Right hindlimb (tissue), 1 donor: ENCODE data around the gene CFAP77.

Experiments
- DNase-seq: peaks from one replicate; pipeline ENCODE4 v3.0.0-alpha.2; 2018

Gene CFAP77

GRCh38 chr9:132457504-132458236 lies 47.7 kb downstream of the CFAP77 start:
- DNase-seq, result no peak

DNA sequence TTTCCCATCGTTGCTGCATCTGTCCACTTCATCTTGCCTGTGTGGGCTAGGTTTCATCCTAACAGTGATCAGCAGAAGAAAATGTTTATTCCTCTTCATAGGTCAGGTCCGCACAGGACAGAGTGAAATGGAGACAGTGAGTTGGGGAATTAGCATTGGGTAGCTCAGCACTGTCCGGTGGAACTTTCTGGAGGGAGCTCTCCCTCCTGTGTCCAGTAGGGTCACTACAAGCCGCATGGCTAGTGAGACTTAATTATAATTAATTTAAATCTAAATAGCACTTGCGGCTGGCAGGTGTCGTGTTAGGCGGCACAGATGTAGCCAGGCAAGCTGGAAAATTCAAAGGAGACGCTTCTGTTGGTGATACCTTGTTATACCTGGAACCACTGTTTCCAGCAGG lies 48.4 kb downstream of the CFAP77 start:
- DNase-seq, result no peak

DNA sequence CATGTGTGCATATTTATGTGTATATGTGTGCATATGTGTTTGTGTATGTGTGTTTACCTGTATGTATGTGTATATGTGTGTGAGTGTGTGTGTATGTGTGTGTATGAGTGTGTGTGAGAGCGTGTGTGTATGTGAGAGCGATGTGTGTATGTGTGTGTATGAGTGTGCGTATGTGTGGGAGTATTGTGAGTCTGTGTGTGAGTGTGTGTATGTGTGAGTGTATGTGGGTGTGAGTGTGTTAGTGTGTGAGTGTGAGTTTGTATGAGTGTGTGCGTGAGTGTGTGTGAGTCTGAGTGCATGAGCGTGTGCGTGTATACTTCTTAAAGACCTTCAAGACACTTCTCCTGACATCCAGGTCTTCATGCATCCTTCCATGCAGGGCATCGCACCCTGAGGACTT lies 49.6 kb downstream of the CFAP77 start:
- no peak for DNase-seq

- no peak for DNase-seq
Measured at GRCh38 chr9:132460240-132460639, 50.2 kb downstream of the CFAP77 start.

DNA sequence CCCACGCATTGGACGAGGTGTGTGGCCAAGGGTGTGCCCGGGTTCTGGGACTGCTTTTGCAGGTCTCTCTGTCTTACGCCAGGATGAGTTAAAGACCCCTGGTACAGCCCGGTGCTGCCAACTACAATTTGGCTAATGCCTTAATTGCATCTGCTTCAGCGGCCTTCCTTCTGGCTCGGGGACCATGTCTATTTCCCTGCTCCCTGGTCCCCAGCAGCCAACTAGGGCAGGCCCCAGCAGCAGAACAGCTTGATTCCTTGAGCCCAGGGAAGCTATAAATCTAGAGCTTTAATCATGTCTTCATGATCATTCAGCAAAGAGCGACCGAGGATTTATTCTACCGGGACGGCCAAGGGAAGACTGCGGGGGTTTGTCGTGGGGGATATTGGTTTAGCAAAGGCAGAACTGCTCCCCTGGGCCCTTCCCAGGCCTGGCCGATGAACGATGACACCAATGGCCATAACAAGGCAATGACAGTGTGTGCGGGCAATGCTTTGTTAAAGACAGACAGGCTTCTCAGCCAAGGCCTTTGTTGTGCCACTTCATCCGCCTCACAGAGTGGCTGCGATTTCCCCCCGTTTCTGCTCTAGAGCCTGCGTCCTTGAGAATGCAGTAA lies 51.4 kb downstream of the CFAP77 start:
- no peak for DNase-seq

DNA sequence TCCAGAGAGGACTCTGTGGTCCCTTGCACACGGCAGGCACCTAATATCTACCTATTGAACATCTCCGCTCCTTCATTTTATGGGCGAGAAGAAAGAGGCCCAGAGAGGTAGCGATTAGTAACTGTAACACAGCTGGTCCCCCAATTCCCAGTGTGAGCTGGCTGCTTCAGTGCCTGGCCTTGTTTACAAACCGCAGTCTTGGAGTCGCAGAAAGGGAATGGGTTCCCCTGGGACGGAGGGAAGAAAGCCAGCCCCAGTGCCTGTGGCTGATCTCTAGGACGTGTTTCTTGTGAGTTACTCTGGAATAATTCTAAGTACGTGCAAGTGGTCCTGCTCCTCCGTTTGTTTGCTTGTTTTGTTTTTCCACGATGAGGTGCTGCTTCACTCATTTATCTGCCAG lies 52.0 kb downstream of the CFAP77 start:
- DNase-seq, result no peak

GRCh38 chr9:132464547-132464946 lies 54.5 kb downstream of the CFAP77 start:
- DNase-seq, result no peak

DNA sequence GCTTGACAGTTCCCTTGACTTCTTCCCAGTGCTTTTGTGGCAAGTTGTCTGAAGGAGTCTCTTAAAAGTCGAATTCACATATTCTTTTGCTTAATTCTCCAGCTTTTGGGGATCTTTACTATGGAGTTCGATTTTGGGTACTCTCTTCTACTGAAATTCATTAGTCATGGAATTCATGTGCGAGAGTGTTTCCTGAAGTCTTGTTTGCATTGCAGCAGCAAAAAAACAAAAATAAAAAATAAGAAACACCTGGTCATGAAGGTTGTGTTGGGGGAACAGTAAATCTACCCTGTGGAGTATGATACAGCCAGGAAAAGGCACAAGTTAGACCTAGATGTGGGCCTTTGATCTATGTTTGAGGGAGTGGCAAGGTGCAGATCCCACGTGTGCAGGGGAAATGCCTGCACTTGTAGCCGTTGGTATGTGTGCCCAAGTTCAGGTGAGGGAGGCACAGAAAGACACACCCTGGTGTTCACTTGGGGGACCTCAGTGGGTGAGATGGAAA lies 55.2 kb downstream of the CFAP77 start:
- no peak for DNase-seq

DNA sequence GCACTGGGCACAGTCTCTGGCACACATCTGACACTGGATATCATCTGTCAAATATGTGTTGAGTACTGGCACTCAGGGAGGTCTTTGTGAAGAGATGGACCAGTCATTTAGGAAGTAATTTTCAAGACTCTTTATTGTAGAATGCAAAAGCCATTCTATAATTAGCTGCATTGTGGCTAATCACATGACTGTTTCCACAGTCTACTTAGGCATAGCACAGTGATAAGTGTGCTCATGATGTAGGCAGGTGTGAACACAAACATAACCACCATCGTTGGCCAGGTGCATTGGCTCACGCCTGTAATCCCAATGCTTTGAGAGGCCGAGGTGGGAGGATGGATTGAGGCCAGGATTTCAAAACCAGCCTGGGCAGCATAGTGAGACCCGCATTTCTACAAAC lies 62.2 kb downstream of the CFAP77 start:
- no peak for DNase-seq

- no peak for DNase-seq
Measured at GRCh38 chr9:132472599-132472998, 62.6 kb downstream of the CFAP77 start.

- DNase-seq, result no peak
Measured at GRCh38 chr9:132474253-132474652, 64.2 kb downstream of the CFAP77 start.

GRCh38 chr9:132478353-132479050 lies 68.5 kb downstream of the CFAP77 start:
- DNase-seq, result no peak

DNA sequence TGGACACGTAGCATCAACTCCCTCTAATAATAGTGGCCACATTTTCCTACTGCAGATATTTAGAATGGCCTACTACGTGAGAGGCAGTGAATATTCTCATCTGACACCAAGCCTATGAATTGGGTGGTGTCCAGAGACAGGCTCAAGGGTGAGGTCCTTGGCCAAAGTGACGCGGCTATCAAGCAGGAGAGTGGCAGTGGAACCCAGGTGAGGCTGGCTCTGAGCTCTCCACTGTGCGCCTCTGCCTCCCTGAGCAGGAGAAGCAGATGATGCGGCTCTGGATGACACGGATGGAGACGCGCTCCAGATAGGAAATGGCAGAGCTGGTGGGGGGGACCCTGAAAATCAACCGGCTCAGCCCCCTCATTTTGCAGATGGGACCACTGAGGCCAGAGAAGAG lies 69.7 kb downstream of the CFAP77 start:
- DNase-seq, result no peak

GRCh38 chr9:132481053-132481849 lies 71.2 kb downstream of the CFAP77 start:
- no peak for DNase-seq

GRCh38 chr9:132482196-132482813 lies 72.3 kb downstream of the CFAP77 start:
- no peak for DNase-seq

- DNase-seq, result no peak
Measured at GRCh38 chr9:132485393-132485792, 75.4 kb downstream of the CFAP77 start.

GRCh38 chr9:132486706-132487350 lies 76.8 kb downstream of the CFAP77 start:
- DNase-seq, result no peak

DNA sequence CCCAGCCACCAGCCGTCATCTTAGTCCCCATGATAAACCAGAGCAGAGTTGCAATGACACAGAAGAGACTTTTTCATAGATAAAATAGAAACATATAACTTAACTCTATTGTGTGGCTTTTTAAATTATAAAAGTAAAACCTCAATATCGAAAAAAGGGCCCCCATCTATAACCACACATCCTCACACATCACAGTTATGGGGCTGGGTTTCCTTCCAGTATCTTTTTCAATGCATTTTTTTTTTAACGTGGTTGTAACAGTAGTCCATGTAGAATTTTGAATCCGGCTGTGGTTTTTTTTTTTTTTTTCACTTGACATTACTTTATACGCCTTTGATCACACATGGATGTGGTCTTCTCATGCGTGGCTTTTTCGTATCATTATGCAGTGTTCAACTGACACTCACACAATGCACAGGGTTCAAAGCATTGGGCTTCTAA lies 77.4 kb downstream of the CFAP77 start:
- no peak for DNase-seq

DNA sequence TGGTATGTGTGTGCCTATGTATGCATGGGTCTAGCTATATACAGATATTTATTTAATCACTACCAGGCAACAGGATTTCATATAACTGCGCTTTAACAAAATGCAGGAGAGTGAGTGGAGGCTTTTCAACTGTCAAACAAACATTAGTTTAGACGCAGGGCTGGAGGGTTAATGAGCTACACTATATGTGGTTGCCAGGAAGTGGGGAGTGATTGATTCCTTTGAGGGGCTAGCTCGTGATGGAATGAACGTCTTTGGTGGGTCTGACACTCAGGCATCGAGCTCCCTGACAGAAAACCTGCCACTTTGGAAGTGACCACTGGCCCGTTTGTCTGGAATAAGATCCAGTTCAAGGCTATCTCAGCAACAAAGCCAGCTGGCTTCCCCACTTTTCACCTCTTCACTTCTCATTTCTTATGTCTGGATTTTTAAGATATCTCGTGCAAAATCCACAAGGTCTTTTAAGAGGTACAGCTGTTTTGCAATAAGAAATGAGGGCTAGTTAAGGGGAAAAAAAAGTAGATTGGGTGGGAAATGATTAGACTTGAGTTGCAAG lies 78.0 kb downstream of the CFAP77 start:
- no peak for DNase-seq

DNA sequence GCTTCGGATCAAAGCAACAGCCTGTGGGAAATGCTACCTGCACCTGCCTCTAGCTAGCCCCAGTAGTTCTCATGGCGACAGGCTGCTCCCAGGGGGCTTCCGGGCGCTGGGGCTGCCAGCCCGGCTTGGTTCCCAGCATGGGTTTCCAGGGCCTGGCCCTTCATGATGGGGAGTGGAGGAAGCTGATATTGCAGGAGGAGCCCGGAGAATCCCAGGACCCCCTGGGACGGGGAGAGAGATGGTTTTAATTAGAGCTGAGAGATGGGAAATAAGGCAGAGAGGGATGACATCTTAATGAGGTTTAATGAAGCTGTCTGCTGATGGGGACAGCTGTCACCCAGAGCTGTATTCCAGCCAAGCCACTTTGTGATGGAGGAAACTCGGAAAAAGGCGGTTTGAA lies 78.6 kb downstream of the CFAP77 start:
- no peak for DNase-seq

DNA sequence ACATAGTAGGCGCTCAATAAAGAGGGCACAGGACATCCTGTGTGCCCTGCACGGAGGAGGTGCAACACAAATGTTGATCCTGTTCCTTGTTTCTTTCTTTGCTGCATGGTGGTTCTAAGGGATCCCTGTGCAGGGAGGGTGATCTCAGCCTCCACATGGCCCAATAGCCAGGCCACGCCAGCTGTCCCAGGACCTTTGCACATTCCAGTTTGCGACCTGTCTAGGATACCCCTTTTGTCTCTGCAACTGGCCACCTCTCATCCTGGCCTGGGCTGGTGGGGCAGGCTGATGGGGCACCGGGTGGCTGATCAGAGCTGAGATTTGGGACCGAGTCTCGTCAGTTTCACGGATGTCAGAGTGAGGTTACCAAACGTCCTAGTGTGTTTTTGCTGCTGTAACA lies 79.5 kb downstream of the CFAP77 start:
- no peak for DNase-seq

DNA sequence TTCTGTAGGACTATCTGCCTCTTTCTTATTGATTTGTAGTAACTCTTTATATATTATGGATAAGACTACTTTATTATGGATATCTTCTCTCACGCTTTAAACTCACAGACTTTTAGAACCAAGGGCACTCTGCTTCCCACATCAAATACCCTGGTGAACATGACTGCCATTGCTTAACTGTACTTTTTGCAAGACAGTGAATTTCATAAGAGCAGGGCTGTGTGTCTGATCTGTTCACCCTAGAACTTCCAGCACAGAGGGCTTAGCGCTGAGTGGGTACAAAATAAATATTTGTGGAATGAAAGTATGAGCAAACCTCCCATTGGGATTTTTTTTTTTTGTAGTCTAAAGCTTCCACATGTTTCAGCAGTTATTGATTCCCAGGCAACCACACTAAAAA lies 84.8 kb downstream of the CFAP77 start:
- DNase-seq, result no peak
